ENCODE data around the gene NOS3. TPM values are rescaled to one million over a fixed set of nuclear protein-coding genes. Genes with fewer than 3 reads are reported as not detected.

The NOS3 gene
- total and polyA plus RNA-seq, 2 donors (not counting 3 experiments of a cell fraction or from before 2014, with no cell fraction given) = 82.8 to 95.1 TPM

GRCh38 chr7:151047976-151048815 lies 57.4 kb downstream of the NOS3 start, which contains the start of gene ASIC3:
ASIC3 (plus strand) TSS chr7:151048531; CDS start chr7:151048886, 355 bp downstream.
- POLR2A ChIA-PET = no interaction called here
- FAIRE-seq = no peak

GRCh38 chr7:151048911-151049463 lies 58.2 kb downstream of the NOS3 start:
- DNase-seq (ENCODE audit: low read depth, low spot score) (no peak), FAIRE-seq (no peak)
- no peaks in the 10 kb centered on the region for H3K79me2 ChIP-seq (ENCODE audit: control insufficient read depth, insufficient read depth, low read length)
- H3K9me1 ChIP-seq (replicated peaks; ENCODE audit: control insufficient read depth, extremely low read depth, insufficient read depth, low read length) = no peaks in the 10 kb centered on the region
- no peaks in the 10 kb centered on the region for H4K20me1 ChIP-seq (replicated peaks; ENCODE audit: control insufficient read depth, extremely low read depth, insufficient read depth, low read length)
- intact Hi-C loops (cut with micrococcal nuclease) = no loop called here
- POLR2A ChIA-PET = no interaction called here
- H2AFZ ChIP-seq (ENCODE audit: low read depth, low read length) = no peak overlapping the region
- H3K4me3 ChIP-seq (replicated peaks in 1 of 3; ENCODE audit: insufficient read depth in 1 of 3, low read depth in 1 of 3, low read length in 3 of 3) = no peak overlapping the region
- dilution Hi-C loops (cut with MboI; ENCODE audit: extremely low pct_ligation_motif_present, low sequenced_read_pairs) = no loop called here
- H3K27ac ChIP-seq (ENCODE audit: insufficient read depth, low read depth, low read length) = no peak overlapping the region
- no peak overlapping the region for H3K4me2 ChIP-seq (ENCODE audit: insufficient read depth, low read length)
- BruUV-seq (replicated peaks) = no TSS peak
- no peak overlapping the region for H3K9ac ChIP-seq (replicated peaks; ENCODE audit: extremely low read depth, insufficient read depth, low read length)
- TF ChIP-seq POLR2A (IDR thresholded peaks at IDR 0.05; ENCODE audit: low read depth, low read length) (no peak), JUN (IDR thresholded peaks at IDR 0.05; ENCODE audit: borderline replicate concordance, insufficient read depth, insufficient read length, low read depth) (no peak), MYC (IDR thresholded peaks at IDR 0.05; ENCODE audit: low read depth, low read length) (no peak), MAX (IDR thresholded peaks at IDR 0.05; ENCODE audit: insufficient read depth, insufficient read length) (no peak), POLR2AphosphoS5 (IDR thresholded peaks at IDR 0.05; ENCODE audit: insufficient read depth, low read depth, low read length) (no peak), EZH2 (IDR thresholded peaks at IDR 0.05; ENCODE audit: borderline replicate concordance, low read depth, low read length, severe bottlenecking) (no peak), GATA2 (IDR thresholded peaks at IDR 0.05; ENCODE audit: insufficient read depth, insufficient read length, low read depth, low read length) (no peak), FOS (IDR thresholded peaks at IDR 0.05; ENCODE audit: borderline replicate concordance, insufficient read depth, low read length) (no peak)
- TF ChIP-seq, protein P1, sequence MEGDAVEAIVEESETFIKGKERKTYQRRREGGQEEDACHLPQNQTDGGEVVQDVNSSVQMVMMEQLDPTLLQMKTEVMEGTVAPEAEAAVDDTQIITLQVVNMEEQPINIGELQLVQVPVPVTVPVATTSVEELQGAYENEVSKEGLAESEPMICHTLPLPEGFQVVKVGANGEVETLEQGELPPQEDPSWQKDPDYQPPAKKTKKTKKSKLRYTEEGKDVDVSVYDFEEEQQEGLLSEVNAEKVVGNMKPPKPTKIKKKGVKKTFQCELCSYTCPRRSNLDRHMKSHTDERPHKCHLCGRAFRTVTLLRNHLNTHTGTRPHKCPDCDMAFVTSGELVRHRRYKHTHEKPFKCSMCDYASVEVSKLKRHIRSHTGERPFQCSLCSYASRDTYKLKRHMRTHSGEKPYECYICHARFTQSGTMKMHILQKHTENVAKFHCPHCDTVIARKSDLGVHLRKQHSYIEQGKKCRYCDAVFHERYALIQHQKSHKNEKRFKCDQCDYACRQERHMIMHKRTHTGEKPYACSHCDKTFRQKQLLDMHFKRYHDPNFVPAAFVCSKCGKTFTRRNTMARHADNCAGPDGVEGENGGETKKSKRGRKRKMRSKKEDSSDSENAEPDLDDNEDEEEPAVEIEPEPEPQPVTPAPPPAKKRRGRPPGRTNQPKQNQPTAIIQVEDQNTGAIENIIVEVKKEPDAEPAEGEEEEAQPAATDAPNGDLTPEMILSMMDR (IDR thresholded peaks at IDR 0.05; ENCODE audit: extremely low read depth in 1 of 2, insufficient read depth in 1 of 2, low read depth in 1 of 2, low read length in 2 of 2) = no peak
- no peaks in the 10 kb centered on the region for H3K4me1 ChIP-seq (ENCODE audit: control insufficient read depth, extremely low read depth, insufficient read depth, low read length)
- no peaks in the 10 kb centered on the region for H3K36me3 ChIP-seq (ENCODE audit: control insufficient read depth in 2 of 2, extremely low read depth in 1 of 2, insufficient read depth in 2 of 2, low read length in 2 of 2)
- CTCF ChIA-PET = interaction anchor here (1.6 kb wide), 1 partner anchor 10 kb away, joined by 5 read pairs; no protein-coding TSS in a partner anchor
- H3K9me3 ChIP-seq (replicated peaks; ENCODE audit: control insufficient read depth, insufficient read depth, low read length) = no peaks in the 10 kb centered on the region
- peaks cover 0 to 4% of the 10 kb centered on the region in 2 experiments for H3K27me3 ChIP-seq (ENCODE audit: control insufficient read depth in 2 of 2, insufficient read depth in 2 of 2, low read length in 2 of 2)

More at GRCh38 chr7:151047976-151048815, 57.4 kb downstream of the NOS3 start, which contains the start of gene ASIC3:
- no peaks in the 10 kb centered on the region for H3K9me1 ChIP-seq (replicated peaks; ENCODE audit: control insufficient read depth, extremely low read depth, insufficient read depth, low read length)
- H4K20me1 ChIP-seq (replicated peaks; ENCODE audit: control insufficient read depth, extremely low read depth, insufficient read depth, low read length) = no peaks in the 10 kb centered on the region
- H3K9ac ChIP-seq (replicated peaks; ENCODE audit: extremely low read depth, insufficient read depth, low read length) = no peak within 1 kb of the TSS
- dilution Hi-C loops (cut with MboI; ENCODE audit: extremely low pct_ligation_motif_present, low sequenced_read_pairs) = no loop called here
- DNase-seq (ENCODE audit: low read depth, low spot score) = no peak
- H3K27me3 ChIP-seq (ENCODE audit: control insufficient read depth in 2 of 2, insufficient read depth in 2 of 2, low read length in 2 of 2) = peaks cover 0 to 4% of the 10 kb centered on the region in 2 experiments
- no peaks in the 10 kb centered on the region for H3K4me1 ChIP-seq (ENCODE audit: control insufficient read depth, extremely low read depth, insufficient read depth, low read length)
- CTCF ChIA-PET = interaction anchor here (1.6 kb wide), 1 partner anchor 9 kb away, joined by 5 read pairs; no protein-coding TSS in a partner anchor
- H2AFZ ChIP-seq (ENCODE audit: low read depth, low read length) = no peak within 1 kb of the TSS
- BruUV-seq (replicated peaks) = no TSS peak
- no peaks in the 10 kb centered on the region for H3K9me3 ChIP-seq (replicated peaks; ENCODE audit: control insufficient read depth, insufficient read depth, low read length)
- H3K4me3 ChIP-seq (replicated peaks in 1 of 3; ENCODE audit: insufficient read depth in 1 of 3, low read depth in 1 of 3, low read length in 3 of 3) = no peak within 1 kb of the TSS
- no peak for TF ChIP-seq POLR2AphosphoS5 (IDR thresholded peaks at IDR 0.05; ENCODE audit: insufficient read depth, low read depth, low read length)
- TF ChIP-seq FOS (IDR thresholded peaks at IDR 0.05; ENCODE audit: borderline replicate concordance, insufficient read depth, low read length) = no peak
- TF ChIP-seq POLR2A (IDR thresholded peaks at IDR 0.05; ENCODE audit: low read depth, low read length) = no peak
- TF ChIP-seq JUN (IDR thresholded peaks at IDR 0.05; ENCODE audit: borderline replicate concordance, insufficient read depth, insufficient read length, low read depth) = no peak
- intact Hi-C loops (cut with micrococcal nuclease) = no loop called here
- no peak within 1 kb of the TSS for H3K4me2 ChIP-seq (ENCODE audit: insufficient read depth, low read length)
- H3K27ac ChIP-seq (ENCODE audit: insufficient read depth, low read depth, low read length) = no peak within 1 kb of the TSS
- no peaks in the 10 kb centered on the region for H3K36me3 ChIP-seq (ENCODE audit: control insufficient read depth in 2 of 2, extremely low read depth in 1 of 2, insufficient read depth in 2 of 2, low read length in 2 of 2)
- H3K79me2 ChIP-seq (ENCODE audit: control insufficient read depth, insufficient read depth, low read length) = no peaks in the 10 kb centered on the region
